Measurements from ENCODE around the gene DEFB129. TPM values are rescaled to one million over a fixed set of nuclear protein-coding genes. Genes with fewer than 3 reads are reported as not detected.

Gene DEFB129
- total RNA-seq, 4 donors from 2014 or later, result not detected

DNA sequence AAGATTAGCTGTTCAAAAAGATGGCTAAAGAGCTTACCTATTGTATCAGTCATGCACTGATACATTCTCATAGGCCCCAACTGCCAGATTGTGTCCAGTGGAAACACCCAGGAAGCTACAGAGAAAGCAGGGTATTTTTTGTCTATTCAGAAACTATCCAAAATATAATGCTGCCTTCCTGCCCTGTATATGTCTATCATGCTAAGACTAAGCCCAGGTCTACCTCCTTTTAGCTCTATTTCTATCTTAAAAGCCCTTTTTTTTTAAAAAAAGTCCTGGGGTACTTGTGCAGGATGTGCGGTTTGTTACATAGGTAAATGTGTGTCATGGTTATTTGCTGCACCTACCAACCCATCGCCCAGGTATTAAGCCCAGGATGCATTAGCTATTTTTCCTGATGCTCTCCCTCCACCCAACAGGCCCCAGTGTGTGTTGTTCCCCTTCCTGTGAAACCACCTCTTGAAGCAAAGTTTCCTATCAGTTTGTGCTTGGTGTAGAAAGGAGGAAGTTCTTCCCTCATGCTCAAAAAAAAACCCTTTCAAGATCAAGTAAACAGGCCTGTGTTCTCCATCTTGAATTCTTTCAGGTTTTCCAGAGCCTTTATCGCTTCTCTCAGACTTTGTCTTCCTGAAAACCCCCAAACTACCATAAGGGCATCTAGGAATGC is 514 bp downstream of the DEFB129 start:
- no peaks in the 10 kb centered on the region for H3K9me3 ChIP-seq
- no peak for DNase-seq
- no peak overlapping the region for H3K27ac ChIP-seq
- no peak overlapping the region for H3K4me3 ChIP-seq (replicated peaks in 1 of 3)
- intact Hi-C loops (cut with DNase I), result no loop called here
- H3K4me1 ChIP-seq, result no peaks in the 10 kb centered on the region
- no peaks in the 10 kb centered on the region for H3K27me3 ChIP-seq
- TF ChIP-seq POLR2A (IDR thresholded peaks at IDR 0.05) (no peak), CTCF (IDR thresholded peaks at IDR 0.05) (no peak)
- no peaks in the 10 kb centered on the region for H3K36me3 ChIP-seq
- WGBS, 2 donors, result 76 to 88% methylated on average over 3 of the region's 3 CpGs

DNA sequence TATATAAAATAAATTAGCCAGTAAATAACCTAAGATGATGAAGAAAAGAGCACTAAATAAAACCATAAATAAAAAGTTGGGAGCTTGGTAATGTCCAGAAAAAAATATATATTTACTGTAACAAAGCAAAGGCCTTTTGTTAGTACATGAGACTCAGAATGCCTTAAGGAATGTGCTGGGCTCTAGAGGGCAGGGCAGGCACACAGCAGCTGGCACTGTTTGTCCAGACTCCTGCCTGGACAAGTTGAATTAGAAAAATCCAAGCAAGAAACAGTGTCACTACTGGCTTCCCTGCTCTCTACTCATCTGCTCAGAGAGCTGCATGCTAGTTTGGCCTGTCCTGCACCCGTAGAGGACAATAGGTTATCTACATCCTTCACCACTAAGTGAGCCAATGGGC is 8.8 kb downstream of the DEFB129 start:
- no peak for TF ChIP-seq POLR2A (IDR thresholded peaks at IDR 0.05)
- peak in 3 of 6 experiments; percentile 13 to 46 (median 40) for TF ChIP-seq CTCF (IDR thresholded peaks at IDR 0.05)
- Histone ChIP-seq H3K4me3 (replicated peaks in 1 of 3) (no peak overlapping the region), H3K9me3 (no peaks in the 10 kb centered on the region), H3K36me3 (no peaks in the 10 kb centered on the region), H3K27ac (no peak overlapping the region), H3K4me1 (no peaks in the 10 kb centered on the region), H3K27me3 (no peaks in the 10 kb centered on the region)
- intact Hi-C loops (cut with DNase I), result no loop called here
- DNase-seq, result peak; percentile 39 to 54
- WGBS, 2 donors, result 64 to 79% methylated on average over 1 of the region's 1 CpG

DNA sequence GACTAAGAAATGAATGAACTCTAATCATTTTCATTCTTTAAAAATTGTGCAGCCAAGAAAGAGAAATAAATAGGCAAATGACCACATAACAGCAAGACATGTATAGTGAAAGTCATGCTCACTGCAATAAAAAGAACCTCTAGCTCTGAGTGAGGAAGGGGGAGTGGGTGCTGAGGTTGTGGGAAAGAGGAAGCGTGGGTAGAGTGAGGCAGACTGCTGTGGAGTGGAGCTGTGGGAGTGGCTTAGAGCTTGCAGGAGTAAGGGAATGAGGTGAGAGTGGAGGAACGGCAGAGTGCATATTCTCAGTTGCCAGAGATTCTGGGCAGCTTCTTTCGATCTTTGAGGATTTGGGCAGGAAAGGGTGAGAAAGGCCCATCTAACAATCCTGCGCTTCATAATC is 10.4 kb downstream of the DEFB129 start:
- no peak overlapping the region for H3K4me3 ChIP-seq (replicated peaks in 1 of 3)
- TF ChIP-seq POLR2A (IDR thresholded peaks at IDR 0.05), result no peak
- no peak for TF ChIP-seq CTCF (IDR thresholded peaks at IDR 0.05)
- no peak overlapping the region for H3K27ac ChIP-seq
- no peak for DNase-seq
- H3K27me3 ChIP-seq, result no peaks in the 10 kb centered on the region
- WGBS, 2 donors, result 65 to 71% methylated on average over 4 of the region's 4 CpGs
- no peaks in the 10 kb centered on the region for H3K9me3 ChIP-seq
- H3K4me1 ChIP-seq, result peaks cover 0 to 7% of the 10 kb centered on the region in 2 donors
- no peaks in the 10 kb centered on the region for H3K36me3 ChIP-seq
- intact Hi-C loops (cut with DNase I), result no loop called here

DNA sequence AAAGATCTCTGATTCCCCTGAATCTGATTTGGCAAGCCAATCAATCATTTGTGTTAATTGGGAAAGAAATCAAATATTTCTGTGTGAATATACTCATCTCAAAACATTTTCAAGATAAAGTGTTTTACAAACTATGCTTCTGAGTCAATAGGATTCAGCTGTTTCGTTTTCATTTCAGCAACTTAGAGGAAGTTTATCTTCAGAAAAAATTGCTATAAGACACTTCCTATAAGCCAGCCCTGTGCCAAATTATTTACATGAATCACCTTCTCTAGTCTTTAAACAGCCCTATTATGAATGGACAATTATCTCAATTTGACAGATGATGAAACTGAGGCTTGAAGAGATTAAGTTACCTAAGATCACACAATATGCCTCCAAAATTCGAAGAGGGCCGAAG is 10.9 kb downstream of the DEFB129 start:
- DNase-seq, result no peak
- TF ChIP-seq CTCF (IDR thresholded peaks at IDR 0.05) (no peak), POLR2A (IDR thresholded peaks at IDR 0.05) (no peak)
- WGBS, 2 donors, result 80 to 86% methylated on average over 3 of the region's 3 CpGs
- no peaks in the 10 kb centered on the region for H3K36me3 ChIP-seq
- H3K4me3 ChIP-seq (replicated peaks in 1 of 3), result no peak overlapping the region
- H3K27ac ChIP-seq, result no peak overlapping the region
- no peaks in the 10 kb centered on the region for H3K27me3 ChIP-seq
- intact Hi-C loops (cut with DNase I), result no loop called here
- H3K4me1 ChIP-seq, result peaks cover 0 to 7% of the 10 kb centered on the region in 2 donors
- no peaks in the 10 kb centered on the region for H3K9me3 ChIP-seq

DNA sequence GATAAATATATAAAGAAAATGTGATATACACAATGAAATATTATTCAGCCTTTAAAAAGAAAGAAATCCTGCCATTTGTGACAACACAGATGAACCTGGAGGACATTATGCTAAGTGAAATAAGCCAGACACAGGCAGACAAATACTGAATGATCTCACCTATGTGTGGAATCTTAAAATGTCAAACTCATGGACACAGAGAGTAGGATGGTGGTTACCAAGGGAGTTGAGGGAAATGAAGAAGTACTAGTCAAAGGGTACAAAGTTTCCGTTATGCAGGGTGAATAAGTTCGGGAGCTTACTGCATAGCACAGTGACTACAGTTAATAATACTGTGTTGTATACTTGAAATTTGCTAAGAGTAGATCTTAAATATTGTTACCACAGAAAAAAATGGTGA is 15.8 kb downstream of the DEFB129 start:
- TF ChIP-seq CTCF (IDR thresholded peaks at IDR 0.05) (no peak), POLR2A (IDR thresholded peaks at IDR 0.05) (no peak)
- H3K4me3 ChIP-seq (replicated peaks in 1 of 3), result no peak overlapping the region
- H3K4me1 ChIP-seq, result peaks cover 0 to 7% of the 10 kb centered on the region in 2 donors
- WGBS, 2 donors, result 87 to 91% methylated on average over 2 of the region's 2 CpGs
- H3K27me3 ChIP-seq, result no peaks in the 10 kb centered on the region
- H3K27ac ChIP-seq, result no peak overlapping the region
- DNase-seq, result no peak
- no peaks in the 10 kb centered on the region for H3K9me3 ChIP-seq
- intact Hi-C loops (cut with DNase I), result no loop called here
- H3K36me3 ChIP-seq, result no peaks in the 10 kb centered on the region
